Heart left ventricle (tissue), 13 donors: ENCODE measurements around the gene NFKBIL1.

Experiments used
- POLR2A ChIP-seq, 2 donors: fragments of 450-650 bp; IDR thresholded peaks; one replicate each; pipeline ENCODE4 v1.6.1; 2017; ENCODE audit warnings: antibody characterized with exemption in 2 of 2, mild to moderate bottlenecking in 2 of 2, moderate library complexity in 2 of 2
- TF ChIP-seq, protein P1 (sequence below), 12 donors: fragments of 200-600 bp; sonication (generic) in 4 of 12; IDR thresholded peaks; one replicate each; pipeline versions ENCODE4 v1.5.0 to v1.8.0; 2018 to 2022; ENCODE audit warnings: antibody characterized with exemption in 12 of 12, mild to moderate bottlenecking in 5 of 12
- donor health status: ischemic (EF 13 %, LVEDD 7.1; RV severe dilation, severe dysfunction).
- donor health status: DM: no; HTN: yes; CAD: no.
- donor health status: DM: no; HTN: no; CAD: no.
- donor health status: ischemic (EF 25% LVEDD 6.9; RV normal size, moderate dysfunction).
- donor health status: ischemic (EF 25% LVEDD 5.7; RV mildly dilated, moderate dysfunction).
- donor health status: ischemic (EF 35%, LVEDD 5.7; RV mildly dilated, moderate dysfunction).
- donor health status: nonischemic (EF 11% LVEDD 7.7; RV severe dilation, severe dysfunction).
- donor health status: DM: yes; HTN: yes; CAD: no.
- donor health status: PGD.
- donor health status: ischemic (EF 29% LVEDD 5.4; RV normal size, mild dysfunction).
- donor health status: nonischemic (EF 23%, LVEDD 6.1; RV moderate dilation, normal function).

DNA sequence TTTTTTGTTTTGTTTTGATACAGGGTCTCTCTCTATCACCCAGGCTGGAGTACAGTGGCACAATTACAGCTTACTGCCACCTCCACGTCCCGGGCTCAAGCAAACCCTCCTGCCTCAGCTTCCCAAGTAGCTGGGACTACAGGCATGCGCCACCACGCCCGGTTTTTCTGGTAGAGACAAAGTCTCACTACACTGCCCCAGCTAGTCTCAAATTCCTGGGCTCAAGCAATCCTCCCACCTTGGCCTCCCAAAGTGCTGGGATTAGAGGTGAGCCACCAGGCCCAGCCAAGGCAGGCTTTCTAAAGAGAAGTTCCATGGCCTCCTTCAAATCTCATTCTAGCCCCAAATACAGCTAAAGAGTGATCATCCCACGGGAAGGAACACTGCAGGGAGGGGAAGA lies 13.4 kb upstream of the NFKBIL1 start:
- TF ChIP-seq, protein P1, sequence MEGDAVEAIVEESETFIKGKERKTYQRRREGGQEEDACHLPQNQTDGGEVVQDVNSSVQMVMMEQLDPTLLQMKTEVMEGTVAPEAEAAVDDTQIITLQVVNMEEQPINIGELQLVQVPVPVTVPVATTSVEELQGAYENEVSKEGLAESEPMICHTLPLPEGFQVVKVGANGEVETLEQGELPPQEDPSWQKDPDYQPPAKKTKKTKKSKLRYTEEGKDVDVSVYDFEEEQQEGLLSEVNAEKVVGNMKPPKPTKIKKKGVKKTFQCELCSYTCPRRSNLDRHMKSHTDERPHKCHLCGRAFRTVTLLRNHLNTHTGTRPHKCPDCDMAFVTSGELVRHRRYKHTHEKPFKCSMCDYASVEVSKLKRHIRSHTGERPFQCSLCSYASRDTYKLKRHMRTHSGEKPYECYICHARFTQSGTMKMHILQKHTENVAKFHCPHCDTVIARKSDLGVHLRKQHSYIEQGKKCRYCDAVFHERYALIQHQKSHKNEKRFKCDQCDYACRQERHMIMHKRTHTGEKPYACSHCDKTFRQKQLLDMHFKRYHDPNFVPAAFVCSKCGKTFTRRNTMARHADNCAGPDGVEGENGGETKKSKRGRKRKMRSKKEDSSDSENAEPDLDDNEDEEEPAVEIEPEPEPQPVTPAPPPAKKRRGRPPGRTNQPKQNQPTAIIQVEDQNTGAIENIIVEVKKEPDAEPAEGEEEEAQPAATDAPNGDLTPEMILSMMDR (IDR thresholded peaks at IDR 0.05), result no peak
- TF ChIP-seq POLR2A (IDR thresholded peaks at IDR 0.05), result no peak
